ENCODE measurements around the gene SLC35A3.
"Not testable (repeated sequence)": the region's sequence is repeated elsewhere in the genome, so short reads cannot be mapped to it uniquely, and the experiment has no call there.

Gene SLC35A3

GRCh38 chr1:99975529-99975928, 5.7 kb downstream of the SLC35A3 start:
- DNase-seq = no peak

- DNase-seq = not testable (repeated sequence)
Measured at GRCh38 chr1:99977326-99977725, 7.5 kb downstream of the SLC35A3 start.

GRCh38 chr1:99978218-99978617, 8.4 kb downstream of the SLC35A3 start:
- no peak for DNase-seq

- DNase-seq = no peak
Measured at GRCh38 chr1:99979091-99979490, 9.3 kb downstream of the SLC35A3 start.

GRCh38 chr1:99980928-99981327, 11.1 kb downstream of the SLC35A3 start:
- no peak for DNase-seq

- DNase-seq = no peak
Measured at GRCh38 chr1:99986656-99987225, 16.9 kb downstream of the SLC35A3 start.

GRCh38 chr1:99988210-99988765, 18.5 kb downstream of the SLC35A3 start:
- no peak for DNase-seq

GRCh38 chr1:99992044-99992722, 22.4 kb downstream of the SLC35A3 start:
- no peak for DNase-seq

- no peak for DNase-seq
Measured at GRCh38 chr1:99992760-99993467, 23.1 kb downstream of the SLC35A3 start.

GRCh38 chr1:99993468-99993845, 23.7 kb downstream of the SLC35A3 start:
- no peak for DNase-seq

GRCh38 chr1:99994496-99994895, 24.7 kb downstream of the SLC35A3 start:
- DNase-seq = no peak

GRCh38 chr1:99996951-99997350, 27.2 kb downstream of the SLC35A3 start:
- no peak for DNase-seq

- DNase-seq = no peak
Measured at GRCh38 chr1:100001462-100001861, 31.7 kb downstream of the SLC35A3 start.

GRCh38 chr1:100005424-100005823, 35.6 kb downstream of the SLC35A3 start:
- no peak for DNase-seq

GRCh38 chr1:100006688-100007087, 36.9 kb downstream of the SLC35A3 start:
- DNase-seq = no peak

GRCh38 chr1:100009458-100009857, 39.7 kb downstream of the SLC35A3 start:
- no peak for DNase-seq

- DNase-seq = no peak
Measured at GRCh38 chr1:100010804-100011203, 41.0 kb downstream of the SLC35A3 start.

GRCh38 chr1:100019220-100019619, 49.4 kb downstream of the SLC35A3 start:
- no peak for DNase-seq

- no peak for DNase-seq
Measured at GRCh38 chr1:100023482-100023881, 53.7 kb downstream of the SLC35A3 start.

GRCh38 chr1:100027212-100027611, 57.4 kb downstream of the SLC35A3 start:
- no peak for DNase-seq

- DNase-seq = no peak
Measured at GRCh38 chr1:100028765-100029164, 59.0 kb downstream of the SLC35A3 start.

- no peak for DNase-seq
Measured at GRCh38 chr1:100034470-100034869, 64.7 kb downstream of the SLC35A3 start.

- no peak for DNase-seq
Measured at GRCh38 chr1:100035214-100035613, 65.4 kb downstream of the SLC35A3 start.
